Superior temporal gyrus (tissue), 1 donor: Measurements from ENCODE around the gene TADA3.
A peak's percentile ranks its signal among the peaks of the same experiment; 100 is the strongest.
"Not testable (repeated sequence)": the region's sequence is repeated elsewhere in the genome, so short reads cannot be mapped to it uniquely, and the experiment has no call there.

Experiments used
- DNase-seq: peaks from one replicate; pipeline ENCODE4 v3.0.0-alpha.2; 2016; ENCODE audit errors: extremely low spot score

Gene TADA3

GRCh38 chr3:9784965-9785364 is 7.3 kb downstream of the TADA3 start:
- DNase-seq, result no peak

- no peak for DNase-seq
Measured at GRCh38 chr3:9783954-9784353, 8.3 kb downstream of the TADA3 start.

- no peak for DNase-seq
Measured at GRCh38 chr3:9782770-9783169, 9.5 kb downstream of the TADA3 start.

- no peak for DNase-seq
Measured at GRCh38 chr3:9781978-9782603, 10.2 kb downstream of the TADA3 start.

GRCh38 chr3:9781551-9781950 is 10.7 kb downstream of the TADA3 start:
- no peak for DNase-seq

- DNase-seq, result no peak
Measured at GRCh38 chr3:9780910-9781309, 11.4 kb downstream of the TADA3 start.

- DNase-seq, result no peak
Measured at GRCh38 chr3:9780458-9780812, 11.8 kb downstream of the TADA3 start.

GRCh38 chr3:9779721-9780457 is 12.4 kb downstream of the TADA3 start:
- DNase-seq, result no peak

- DNase-seq, result no peak
Measured at GRCh38 chr3:9779075-9779593, 13.1 kb downstream of the TADA3 start.

GRCh38 chr3:9778143-9779074 is 13.9 kb downstream of the TADA3 start:
- DNase-seq, result peak; percentile 68

- peak; percentile 73 for DNase-seq
Measured at GRCh38 chr3:9777694-9778021, 14.6 kb downstream of the TADA3 start.

GRCh38 chr3:9776896-9777693 is 15.2 kb downstream of the TADA3 start:
- no peak for DNase-seq

- not testable (repeated sequence) for DNase-seq
Measured at GRCh38 chr3:9771007-9771406, 21.3 kb downstream of the TADA3 start.

- DNase-seq, result no peak
Measured at GRCh38 chr3:9770276-9770812, 21.9 kb downstream of the TADA3 start.

GRCh38 chr3:9769426-9770275 is 22.6 kb downstream of the TADA3 start, which contains the start of gene CAMK1:
Gene CAMK1, minus strand, starts transcription at chr3:9769947. Its CDS starts 2,198 bp downstream, at chr3:9767749.
- DNase-seq, result peak; percentile 64

- no peak for DNase-seq
Measured at GRCh38 chr3:9769012-9769411, 23.3 kb downstream of the TADA3 start.

GRCh38 chr3:9768141-9768775 is 24.0 kb downstream of the TADA3 start:
- no peak for DNase-seq

- DNase-seq, result no peak
Measured at GRCh38 chr3:9767418-9767817, 24.9 kb downstream of the TADA3 start.

- DNase-seq, result no peak
Measured at GRCh38 chr3:9765865-9766264, 26.4 kb downstream of the TADA3 start.

GRCh38 chr3:9762871-9763270 is 29.4 kb downstream of the TADA3 start:
- DNase-seq, result no peak
